Limb (tissue), 2 donors: ENCODE results near the gene BPIFA3.

Source experiments
- DNase-seq, 2 donors: peaks; one replicate each; pipeline ENCODE4 v3.0.0-alpha.2; 2016; ENCODE audit errors: extremely low spot score in 2 of 2

Gene BPIFA3

DNA sequence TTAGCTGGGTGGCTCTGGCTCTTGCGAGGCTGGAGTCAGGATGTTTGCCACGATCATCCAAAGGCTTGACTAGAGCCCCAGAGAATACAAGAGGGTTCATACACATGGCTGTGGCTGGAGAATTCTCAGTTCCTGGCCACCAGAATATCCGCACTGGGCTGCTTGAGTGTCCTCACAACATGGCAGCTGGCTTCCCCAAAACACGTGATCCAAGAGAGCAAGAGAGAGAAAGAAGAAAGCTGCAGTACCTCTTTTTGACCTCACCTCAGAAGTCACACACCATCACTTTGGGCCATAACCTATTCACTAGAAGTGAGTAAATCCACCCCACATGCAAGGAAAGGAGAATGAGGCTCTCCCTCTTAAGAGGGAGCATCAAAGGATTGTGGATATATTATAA, 44.3 kb downstream of the BPIFA3 start:
- DNase-seq: no peak

DNA sequence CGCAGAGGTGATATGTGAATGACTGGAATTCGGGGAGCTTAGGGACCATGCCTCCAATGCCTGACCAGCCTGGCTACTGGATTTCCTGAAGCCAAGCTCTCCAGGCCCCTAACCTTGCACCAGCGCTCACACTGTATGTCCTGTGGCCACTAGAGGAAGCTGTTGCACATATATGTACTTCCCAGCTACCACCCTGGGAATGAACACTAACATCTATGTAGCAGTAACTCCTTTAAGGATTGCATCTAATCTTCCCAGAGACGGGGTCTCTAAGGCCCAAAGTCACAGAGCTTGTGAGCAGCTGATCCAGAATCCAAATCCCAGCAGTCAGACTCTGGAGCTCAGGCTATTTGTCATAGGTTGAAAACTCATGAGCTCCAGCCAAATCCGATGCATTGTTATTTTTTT, 45.5 kb downstream of the BPIFA3 start:
- DNase-seq: peak; percentile 40 to 53

DNA sequence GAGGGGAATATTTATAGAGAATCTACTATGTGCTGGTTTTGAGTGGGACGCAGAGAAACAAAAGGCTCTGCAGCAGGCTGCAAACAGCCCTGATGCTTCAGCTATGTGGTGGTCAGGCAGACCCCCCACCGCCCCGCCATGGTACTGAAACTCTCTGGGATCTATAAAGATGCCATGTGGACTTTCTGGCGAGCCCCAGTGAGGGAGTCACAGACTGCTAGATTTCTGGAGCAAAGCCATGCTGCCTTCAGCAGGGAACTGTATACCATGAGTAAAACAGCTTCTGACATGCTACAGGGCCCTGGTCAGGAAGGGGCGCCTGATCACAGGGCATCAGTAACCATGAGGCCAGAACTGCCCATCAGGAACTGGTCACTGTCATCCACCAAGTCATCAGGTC, 46.6 kb downstream of the BPIFA3 start:
- DNase-seq: no peak

DNA sequence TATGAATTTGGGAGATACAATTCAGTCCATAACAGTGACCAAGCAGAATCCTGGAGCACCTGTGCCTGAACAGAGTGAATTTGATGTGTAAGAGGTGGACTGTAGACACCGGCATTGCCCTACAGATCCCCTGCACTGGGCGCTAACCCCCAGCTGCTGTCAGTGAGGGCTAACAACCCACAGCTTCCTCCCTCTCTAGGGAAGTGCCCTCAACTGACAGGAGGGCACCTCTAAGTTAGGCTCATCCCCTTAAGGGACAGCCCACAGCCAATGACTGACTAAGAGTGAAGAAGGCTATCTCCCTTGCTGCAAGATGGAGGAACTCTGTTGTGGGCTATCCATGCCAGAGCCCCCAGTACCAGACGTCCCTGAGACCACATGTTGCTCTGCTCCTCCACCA, 50.5 kb downstream of the BPIFA3 start:
- DNase-seq: no peak

DNA sequence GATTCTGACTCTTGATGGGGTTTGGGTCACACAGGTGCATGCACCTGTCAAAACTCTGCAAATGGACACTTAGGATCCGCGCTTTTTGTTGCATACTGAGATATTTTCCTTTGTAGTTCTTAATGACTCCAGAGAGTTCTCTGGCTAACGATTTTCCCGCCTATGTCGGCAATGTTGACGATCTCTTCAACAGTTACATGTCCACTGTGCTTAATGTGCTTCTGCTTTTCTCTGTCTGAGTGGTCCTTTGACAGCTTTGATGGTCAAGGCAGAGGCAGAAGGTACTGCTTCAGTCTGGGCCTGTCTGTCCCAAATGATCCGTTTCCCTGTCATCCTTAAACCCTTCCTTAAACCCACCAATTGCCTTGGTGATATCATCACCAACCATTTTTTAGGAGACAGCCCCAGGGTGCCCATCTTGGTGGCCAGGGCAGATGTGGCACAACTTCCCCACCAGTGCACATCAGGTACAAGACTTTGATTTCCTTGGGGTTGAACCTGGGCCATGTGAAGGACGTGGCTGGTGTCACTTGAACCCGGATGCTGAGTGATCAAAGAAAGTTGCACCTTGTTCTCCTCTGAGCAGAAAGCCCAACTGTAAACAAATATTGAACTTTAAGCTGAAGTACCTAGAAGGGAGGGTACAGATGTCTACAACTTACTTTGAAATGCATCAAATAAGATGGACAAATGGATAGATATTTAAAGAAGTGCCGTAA, 55.2 kb downstream of the BPIFA3 start:
- DNase-seq: no peak

DNA sequence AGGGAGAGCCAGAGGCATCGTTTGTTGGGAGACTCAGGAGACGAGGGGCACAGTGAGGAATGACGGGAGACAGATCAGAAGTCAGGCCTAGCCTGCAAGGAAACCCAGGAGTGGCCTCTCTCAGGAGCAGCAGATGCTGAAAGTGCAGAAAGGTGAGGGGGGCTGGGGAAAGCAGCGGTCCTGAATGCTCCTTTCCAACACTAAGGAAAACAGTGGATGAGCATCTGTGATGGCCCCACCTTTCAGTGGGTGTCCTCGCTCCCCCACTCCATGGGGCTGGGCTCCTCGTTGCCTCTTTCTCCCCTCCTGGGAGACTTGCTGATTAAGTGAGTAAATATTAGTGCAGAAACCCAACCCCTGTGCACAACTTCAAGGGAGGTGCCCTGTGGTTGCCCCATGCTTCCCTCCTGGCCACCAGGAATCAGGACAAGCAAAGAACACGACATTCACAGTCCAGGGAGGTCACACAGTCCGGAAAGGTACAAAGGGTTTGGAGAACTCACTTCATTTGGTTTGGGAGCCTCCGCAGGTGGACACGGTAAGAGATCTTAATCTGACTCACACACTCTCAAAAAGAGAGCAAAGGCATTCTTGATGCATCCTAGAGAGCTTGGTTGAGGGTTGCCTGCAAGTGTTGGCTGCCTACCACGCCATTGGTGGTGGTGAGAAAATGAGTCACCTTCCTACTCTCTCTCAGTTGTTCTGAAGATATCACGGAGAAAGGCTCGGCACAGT, 56.1 kb downstream of the BPIFA3 start:
- no peak for DNase-seq

DNA sequence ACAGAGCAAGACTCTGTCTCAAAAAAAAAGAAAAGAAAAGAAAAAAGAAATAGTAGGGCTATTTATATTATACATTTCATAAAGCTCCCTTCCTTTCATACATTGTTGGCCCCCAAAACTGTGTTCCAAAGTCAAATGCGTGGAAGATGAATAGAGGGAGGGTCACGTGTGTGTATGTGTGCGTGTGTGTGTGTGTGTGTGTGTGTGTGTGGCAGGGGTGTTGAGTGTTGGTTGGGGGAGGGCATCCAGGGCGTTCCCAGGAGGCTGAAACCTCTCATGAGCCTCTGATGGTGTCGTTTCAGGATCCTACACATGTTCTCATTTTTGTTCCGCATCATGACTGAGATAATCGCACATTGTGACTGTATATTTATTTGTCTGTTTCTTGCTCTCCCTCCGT, 58.1 kb downstream of the BPIFA3 start:
- DNase-seq: no peak

DNA sequence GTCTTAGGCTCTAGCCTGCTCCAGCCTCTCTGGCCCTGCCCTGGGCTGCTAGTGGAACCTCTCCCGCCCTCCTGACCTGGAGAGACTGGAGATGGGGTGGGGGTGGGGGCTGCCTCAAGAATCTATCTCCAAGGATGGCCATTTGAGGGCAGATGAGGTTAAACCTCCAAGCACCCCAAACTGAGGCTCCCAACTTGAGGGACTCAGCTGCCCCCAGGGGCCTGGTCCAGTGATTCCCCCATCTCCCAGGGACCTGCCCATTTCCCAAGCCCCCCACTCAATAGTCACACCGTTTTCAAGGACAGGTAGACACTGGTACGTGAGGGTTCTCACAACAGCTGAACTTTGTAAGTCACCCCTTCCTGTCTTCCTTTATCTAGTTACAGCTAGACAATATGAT, 58.7 kb downstream of the BPIFA3 start:
- DNase-seq: no peak

DNA sequence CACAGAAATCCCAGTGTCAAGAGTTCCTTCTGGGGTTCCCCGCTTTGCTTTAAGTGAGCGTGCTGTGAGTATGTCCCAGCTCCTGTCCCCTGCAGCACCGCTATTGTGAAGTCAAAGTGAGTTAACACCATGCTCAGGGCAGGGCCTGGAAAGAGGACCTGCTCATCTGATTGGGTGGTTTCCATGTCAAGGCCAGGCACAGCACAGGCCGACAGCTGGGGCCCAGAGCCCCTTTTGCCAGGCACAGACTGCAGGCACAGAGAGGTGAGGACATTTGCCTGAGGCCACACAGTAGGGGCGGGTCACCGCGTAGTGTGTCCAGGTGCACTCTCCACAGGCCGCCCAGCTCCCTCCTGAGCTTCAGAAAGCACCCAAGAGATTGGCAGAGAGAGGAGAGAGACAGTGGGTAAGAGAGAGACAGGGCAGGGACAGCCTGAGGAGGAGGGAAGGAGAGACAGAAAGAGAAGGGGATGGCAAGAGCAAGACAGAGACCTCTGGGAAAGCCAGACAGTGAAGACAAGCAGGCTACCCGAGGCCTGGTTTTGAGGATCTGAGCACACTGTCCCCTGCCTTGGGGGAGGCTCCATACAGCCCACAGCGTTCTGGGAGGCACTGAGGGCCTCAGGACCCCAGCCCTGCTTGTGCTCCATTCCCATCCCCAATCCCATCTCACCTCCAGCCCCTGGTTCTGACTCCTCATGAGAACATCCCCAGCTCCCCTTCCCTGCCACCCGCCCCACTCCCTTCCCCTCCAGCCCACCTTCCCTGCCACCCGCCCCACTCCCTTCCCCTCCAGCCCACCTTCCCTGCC, 59.4 kb downstream of the BPIFA3 start:
- DNase-seq: no peak
